Keratinocyte (primary cell): Measurements from ENCODE around the gene PIK3CD. TPM values are rescaled to one million over a fixed set of nuclear protein-coding genes. Genes with fewer than 3 reads are reported as not detected.

Source experiments
- DNase-seq: peaks from one replicate; pipeline ENCODE4 v3.0.0-alpha.2; 2011; ENCODE audit warnings: low read depth, missing footprints, low spot score
- FAIRE-seq: peaks from 2 replicates; lab custom pipeline; 2011; peaks lifted over from hg19 to GRCh38; lab: Jason Lieb, UNC
- H2AFZ ChIP-seq: 2 replicates; pipeline ENCODE4 v1.6.0; 2012; ENCODE audit warnings: low read length, control low read depth, inconsistent platforms; ENCODE audit not compliant: control insufficient read depth
- H3K27ac ChIP-seq: 2 replicates; pipeline ENCODE4 v1.5.1; 2011; ENCODE audit warnings: low read length; ENCODE audit not compliant: control insufficient read depth, insufficient read depth
- H3K27me3 ChIP-seq: 3 replicates; pipeline ENCODE4 v1.6.0; 2011; ENCODE audit warnings: low read length; ENCODE audit not compliant: control insufficient read depth, insufficient read depth; ENCODE audit errors: extremely low read depth
- H3K36me3 ChIP-seq, 2 experiments: 2 replicates in 1 of 2; 3 replicates in 1 of 2; pipeline ENCODE4 v1.5.1; 2011; ENCODE audit warnings: low read length in 2 of 2, mild to moderate bottlenecking in 1 of 2; ENCODE audit not compliant: control insufficient read depth in 2 of 2, insufficient read depth in 2 of 2; ENCODE audit errors: extremely low read depth in 1 of 2
- H3K4me1 ChIP-seq: 3 replicates; pipeline ENCODE4 v1.5.1; 2011; ENCODE audit warnings: low read length; ENCODE audit not compliant: control insufficient read depth, insufficient read depth; ENCODE audit errors: extremely low read depth
- H3K4me2 ChIP-seq: 3 replicates; pipeline ENCODE4 v1.6.0; 2011; ENCODE audit warnings: low read depth, low read length; ENCODE audit not compliant: control insufficient read depth, insufficient read depth; ENCODE audit errors: extremely low read depth
- H3K4me3 ChIP-seq, 3 experiments: fragments of 200-600 bp in 1 of 3; sonication (generic) in 1 of 3; 2 replicates in 2 of 3; 3 replicates in 1 of 3; pipeline ENCODE4 v1.5.1; 2011 to 2016; ENCODE audit warnings: low read length in 3 of 3, mild to moderate bottlenecking in 3 of 3, control low read depth in 2 of 3, inconsistent platforms in 1 of 3, low read depth in 1 of 3, mixed read lengths in 1 of 3, mixed run types in 1 of 3, moderate library complexity in 1 of 3; ENCODE audit not compliant: control insufficient read depth in 2 of 3, insufficient read depth in 2 of 3; ENCODE audit errors: extremely low read depth in 1 of 3
- H3K79me2 ChIP-seq: 2 replicates; pipeline ENCODE4 v1.6.0; 2012; ENCODE audit warnings: low read length; ENCODE audit not compliant: control insufficient read depth, insufficient read depth
- H3K9ac ChIP-seq: 3 replicates; pipeline ENCODE4 v1.6.0; 2011; ENCODE audit warnings: low read length; ENCODE audit not compliant: control insufficient read depth, insufficient read depth; ENCODE audit errors: extremely low read depth
- H3K9me1 ChIP-seq: 3 replicates; pipeline ENCODE4 v1.6.0; 2011; ENCODE audit warnings: low read length; ENCODE audit not compliant: control insufficient read depth, insufficient read depth; ENCODE audit errors: extremely low read depth
- H3K9me3 ChIP-seq: 2 replicates; pipeline ENCODE4 v1.5.1; 2012; ENCODE audit warnings: low read depth, low read length; ENCODE audit not compliant: control insufficient read depth
- H4K20me1 ChIP-seq: 3 replicates; pipeline ENCODE4 v1.6.0; 2011; ENCODE audit warnings: low read length; ENCODE audit not compliant: control insufficient read depth, insufficient read depth; ENCODE audit errors: extremely low read depth
- EZH2 ChIP-seq: IDR thresholded peaks from one replicate; pipeline ENCODE4 v1.6.1; 2012; ENCODE audit warnings: inconsistent platforms, mild to moderate bottlenecking, low read length, moderate library complexity
- dilution Hi-C: fragments of 300-500 bp; cut with MboI; formaldehyde crosslinking; loops from one replicate; pipeline ENCODE4 v1.7.0; 2020; ENCODE audit warnings: low sequenced_read_pairs; ENCODE audit not compliant: extremely low pct_ligation_motif_present
- polyA plus RNA-seq, 5 experiments: library from polyadenylated mRNA; depleted of rRNA in 3 of 5; stranded (reverse) in 3 of 5; stranded (forward) in 1 of 5; unstranded in 1 of 5; fragments of >200 nt; gene quantifications; 1 replicate in 1 of 5; 2 replicates in 3 of 5; 3 replicates in 1 of 5; pipeline versions ENCODE4 v1.2.1 to v1.2.3, GENCODE V29; 2011 to 2012; ENCODE audit warnings: missing spikeins in 2 of 5, low read depth in 1 of 5, low replicate concordance in 1 of 5
- TF ChIP-seq, protein P1 (sequence below), 3 experiments: IDR thresholded peaks in 1 of 3; conservative IDR thresholded peaks in 1 of 3; optimal IDR thresholded peaks in 1 of 3; 2 replicates in 2 of 3; 3 replicates in 1 of 3; pipeline versions ENCODE3 to v1.5.1; 2011; ENCODE audit warnings: low read length in 3 of 3, mild to moderate bottlenecking in 3 of 3, moderate library complexity in 2 of 3, control low read depth in 1 of 3, inconsistent platforms in 1 of 3; ENCODE audit not compliant: insufficient read depth in 2 of 3; ENCODE audit errors: extremely low read depth in 1 of 3

The PIK3CD gene
- polyA plus RNA-seq, 1 donor (not counting 4 experiments of a cell fraction or from before 2014, with no cell fraction given) = 7.8 TPM

DNA sequence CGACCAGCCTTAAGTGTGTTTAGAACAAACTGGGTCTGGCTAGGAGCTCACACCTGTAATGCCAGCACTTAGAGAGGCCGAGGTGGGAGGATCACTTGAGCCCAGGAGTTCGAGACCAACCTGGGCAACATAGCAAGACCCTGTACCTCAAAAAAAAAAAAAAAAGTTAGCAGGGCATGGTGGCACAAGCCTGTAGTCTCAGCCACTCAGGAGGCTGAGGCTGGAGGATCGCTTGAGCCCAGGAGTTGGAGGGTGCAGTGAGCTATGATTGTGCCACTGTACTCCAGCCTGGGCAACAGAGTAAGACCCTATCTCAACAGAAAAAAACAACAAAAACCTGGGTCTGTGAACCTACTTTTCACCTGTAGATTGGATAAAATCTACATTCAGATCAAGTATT lies 54.6 kb downstream of the PIK3CD start:
- H2AFZ ChIP-seq = no peak overlapping the region
- H3K4me1 ChIP-seq = peaks cover 22% of the 10 kb centered on the region
- H3K9me3 ChIP-seq = no peaks in the 10 kb centered on the region
- H3K27me3 ChIP-seq = no peaks in the 10 kb centered on the region
- H3K4me2 ChIP-seq = no peak overlapping the region
- H3K4me3 ChIP-seq = no peak overlapping the region
- H3K36me3 ChIP-seq = peaks cover 1 to 4% of the 10 kb centered on the region in 2 experiments
- no peaks in the 10 kb centered on the region for H4K20me1 ChIP-seq
- dilution Hi-C loops = no loop called here
- no peaks in the 10 kb centered on the region for H3K9me1 ChIP-seq
- TF ChIP-seq, protein P1, sequence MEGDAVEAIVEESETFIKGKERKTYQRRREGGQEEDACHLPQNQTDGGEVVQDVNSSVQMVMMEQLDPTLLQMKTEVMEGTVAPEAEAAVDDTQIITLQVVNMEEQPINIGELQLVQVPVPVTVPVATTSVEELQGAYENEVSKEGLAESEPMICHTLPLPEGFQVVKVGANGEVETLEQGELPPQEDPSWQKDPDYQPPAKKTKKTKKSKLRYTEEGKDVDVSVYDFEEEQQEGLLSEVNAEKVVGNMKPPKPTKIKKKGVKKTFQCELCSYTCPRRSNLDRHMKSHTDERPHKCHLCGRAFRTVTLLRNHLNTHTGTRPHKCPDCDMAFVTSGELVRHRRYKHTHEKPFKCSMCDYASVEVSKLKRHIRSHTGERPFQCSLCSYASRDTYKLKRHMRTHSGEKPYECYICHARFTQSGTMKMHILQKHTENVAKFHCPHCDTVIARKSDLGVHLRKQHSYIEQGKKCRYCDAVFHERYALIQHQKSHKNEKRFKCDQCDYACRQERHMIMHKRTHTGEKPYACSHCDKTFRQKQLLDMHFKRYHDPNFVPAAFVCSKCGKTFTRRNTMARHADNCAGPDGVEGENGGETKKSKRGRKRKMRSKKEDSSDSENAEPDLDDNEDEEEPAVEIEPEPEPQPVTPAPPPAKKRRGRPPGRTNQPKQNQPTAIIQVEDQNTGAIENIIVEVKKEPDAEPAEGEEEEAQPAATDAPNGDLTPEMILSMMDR (optimal IDR thresholded peaks at IDR 0.05 in 1 of 3, IDR thresholded peaks at IDR 0.05 in 1 of 3, conservative IDR thresholded peaks at IDR 0.05 in 1 of 3; ENCODE audit: extremely low read depth in 1 of 3, insufficient read depth in 2 of 3, low read length in 3 of 3) = no peak
- no peak for TF ChIP-seq EZH2
- no peak overlapping the region for H3K9ac ChIP-seq
- H3K27ac ChIP-seq = no peak overlapping the region
- no peak for DNase-seq
- peaks cover 21% of the 10 kb centered on the region for H3K79me2 ChIP-seq
- FAIRE-seq = no peak

DNA sequence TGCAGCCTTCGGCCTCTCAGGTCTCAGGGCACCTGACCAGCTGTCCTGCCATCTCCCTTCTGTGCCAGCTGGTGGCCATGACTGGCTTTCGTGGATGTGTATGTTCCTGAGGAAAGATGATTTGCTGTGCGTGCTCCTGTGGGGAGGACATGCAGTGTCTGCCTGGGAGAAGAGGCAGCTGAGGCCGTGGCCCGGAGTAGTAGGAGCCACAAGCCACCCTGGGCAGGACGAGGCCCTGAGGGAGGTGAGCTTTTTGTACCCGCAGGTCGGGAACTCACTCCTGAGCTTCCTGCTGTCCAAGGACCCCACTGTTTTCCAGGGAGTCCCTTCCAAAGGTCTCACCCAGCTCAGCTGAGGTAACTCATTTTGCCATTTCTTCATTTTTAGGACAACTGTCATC lies 58.5 kb downstream of the PIK3CD start:
- Histone ChIP-seq H2AFZ (no peak overlapping the region), H3K9me1 (no peaks in the 10 kb centered on the region), H3K36me3 (peaks cover 4 to 8% of the 10 kb centered on the region in 2 experiments), H3K4me1 (peaks cover 8% of the 10 kb centered on the region), H3K9ac (no peak overlapping the region), H4K20me1 (no peaks in the 10 kb centered on the region), H3K27me3 (no peaks in the 10 kb centered on the region), H3K9me3 (no peaks in the 10 kb centered on the region), H3K4me2 (no peak overlapping the region), H3K27ac (no peak overlapping the region), H3K79me2 (peaks cover 5% of the 10 kb centered on the region), H3K4me3 (no peak overlapping the region)
- no peak for DNase-seq
- dilution Hi-C loops = no loop called here
- FAIRE-seq = no peak
- TF ChIP-seq, protein P1 (optimal IDR thresholded peaks at IDR 0.05 in 1 of 3, IDR thresholded peaks at IDR 0.05 in 1 of 3, conservative IDR thresholded peaks at IDR 0.05 in 1 of 3; ENCODE audit: extremely low read depth in 1 of 3, insufficient read depth in 2 of 3, low read length in 3 of 3) = no peak
- no peak for TF ChIP-seq EZH2
